ENCODE results near the gene NAV2. TPM values are rescaled to one million over a fixed set of nuclear protein-coding genes. Genes with fewer than 3 reads are reported as not detected.
"Not testable (repeated sequence)": the region's sequence is repeated elsewhere in the genome, so short reads cannot be mapped to it uniquely, and the experiment has no call there.

The NAV2 gene
- total RNA-seq, 1 donor from 2014 or later, result 6.8 TPM

DNA sequence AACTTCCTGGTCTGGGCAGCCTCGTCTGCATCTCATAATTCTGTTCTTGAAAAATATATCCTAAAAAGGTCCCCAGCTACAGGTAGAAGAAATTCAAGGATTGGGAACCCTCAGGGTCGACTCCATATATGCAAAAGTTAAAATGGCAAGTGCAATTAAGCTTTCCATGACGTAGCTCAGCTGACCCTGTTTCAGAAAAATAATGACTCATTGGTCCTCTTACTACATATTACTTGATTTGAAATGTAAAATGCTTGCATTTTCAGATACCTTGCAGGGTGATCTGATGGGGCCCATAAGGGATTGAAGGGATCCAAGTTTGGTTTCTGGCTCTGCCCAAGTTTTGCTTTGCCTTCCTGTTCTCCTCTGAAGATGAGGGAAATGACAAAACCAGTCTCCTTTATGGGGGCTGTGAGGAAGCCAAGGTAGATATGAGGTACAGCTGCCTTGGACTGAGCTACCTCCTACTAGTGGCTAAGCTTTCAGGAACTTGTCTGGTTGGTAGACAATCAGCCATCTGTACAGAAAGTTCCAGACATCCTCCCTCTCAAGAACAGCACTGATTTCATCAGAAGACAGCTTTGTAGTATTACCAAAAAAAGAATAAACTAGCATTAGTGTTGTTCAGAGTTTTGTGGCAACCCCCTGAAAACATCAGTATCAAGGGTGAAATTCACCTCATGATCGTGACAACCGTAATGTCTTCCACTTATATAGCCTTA, 270.3 kb downstream of the NAV2 start:
- no peak for DNase-seq

DNA sequence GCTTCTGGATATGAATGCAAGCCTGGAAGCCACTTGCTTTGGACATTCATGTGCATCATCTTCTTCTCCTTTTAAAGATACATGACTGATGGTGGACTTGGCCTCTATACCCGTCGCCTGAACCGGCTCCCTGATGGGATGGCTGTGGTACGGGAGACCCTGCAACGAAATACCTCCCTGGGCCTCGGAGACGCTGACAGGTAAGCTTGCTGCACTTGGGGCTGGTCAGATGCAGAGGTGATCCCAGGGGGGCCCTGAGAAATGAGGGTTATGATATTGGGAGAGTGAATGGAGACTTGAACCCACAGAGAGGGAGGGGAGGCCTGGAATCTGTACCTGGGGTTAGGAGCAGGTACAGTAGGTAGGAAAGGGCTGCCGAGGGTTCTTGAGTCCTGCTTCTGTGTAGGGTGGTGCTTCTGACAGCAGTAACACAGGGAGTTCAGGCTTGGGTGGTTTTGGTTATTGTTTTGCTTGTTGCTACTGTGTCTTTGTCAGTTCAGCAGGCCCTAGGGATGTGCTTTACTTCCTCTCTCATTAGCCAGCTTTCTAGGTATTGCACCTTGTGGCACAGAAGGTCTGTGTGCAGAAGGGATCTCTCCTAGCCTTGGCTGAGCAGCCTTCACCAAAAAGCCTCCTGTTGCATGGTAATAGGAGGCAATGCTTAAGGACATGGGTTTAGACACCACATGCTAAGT, 271.6 kb downstream of the NAV2 start:
- no peak for DNase-seq

DNA sequence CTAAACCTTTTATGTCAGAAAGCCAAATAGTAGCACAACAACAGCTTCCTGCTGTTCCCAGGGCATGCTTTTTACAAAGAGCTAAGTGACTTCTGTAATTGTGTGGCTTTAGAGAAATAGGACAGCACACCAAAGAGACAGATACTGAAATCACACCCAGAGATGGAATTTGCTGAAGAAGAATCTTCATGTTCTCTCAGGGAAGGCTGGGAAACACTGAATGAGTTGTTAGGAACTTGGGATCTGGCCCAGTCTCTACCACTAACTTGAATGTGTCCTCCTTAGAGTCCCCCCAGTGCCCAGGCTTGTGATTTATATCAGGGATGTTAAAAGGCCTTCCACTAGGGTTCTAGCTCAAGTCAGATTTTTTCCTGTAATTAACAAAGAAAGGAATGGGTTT, 272.5 kb downstream of the NAV2 start:
- DNase-seq, result no peak

DNA sequence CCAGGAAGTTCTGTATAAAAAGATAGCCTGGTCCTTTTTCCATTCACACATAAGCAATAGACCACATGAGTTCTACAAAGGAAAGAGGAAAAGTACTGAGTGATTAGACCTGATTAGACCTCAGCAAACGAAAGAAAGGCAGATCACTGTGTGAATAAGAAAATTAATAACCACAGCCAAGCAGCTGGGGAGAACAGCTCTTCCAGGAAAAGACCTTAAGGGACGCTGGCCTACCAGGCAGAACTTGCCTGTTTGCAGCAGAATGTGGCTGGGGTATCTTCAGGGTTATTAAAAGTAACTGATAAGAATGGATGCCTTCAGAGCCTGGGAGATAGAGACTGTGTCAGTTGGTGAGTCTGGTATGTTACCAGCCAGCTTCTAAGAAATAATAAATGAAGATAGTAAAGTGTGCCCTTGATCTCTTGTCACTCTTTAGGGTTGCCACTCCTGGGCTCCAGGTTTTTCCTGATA, 274.7 kb downstream of the NAV2 start:
- peak; percentile 39 for DNase-seq

DNA sequence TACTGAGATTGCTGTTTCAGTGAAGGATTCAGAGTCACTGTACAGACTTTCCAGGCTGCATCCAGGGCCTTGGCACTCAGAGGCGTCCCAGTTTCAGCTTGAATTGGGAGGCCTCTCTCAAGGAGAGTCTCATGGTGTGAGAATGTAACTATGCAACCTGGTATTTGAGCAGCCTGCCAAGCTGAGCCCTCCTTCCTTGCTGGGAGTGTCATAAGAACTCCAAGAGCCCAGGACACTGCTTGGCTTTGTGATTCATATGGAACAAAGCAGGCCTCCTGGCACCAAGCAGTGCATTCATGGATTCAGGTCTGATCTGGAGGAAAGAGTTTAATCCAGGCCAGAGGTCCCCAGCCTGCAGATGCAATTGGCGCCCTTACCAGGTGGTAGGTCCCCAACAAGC, 276.0 kb downstream of the NAV2 start:
- DNase-seq, result no peak

DNA sequence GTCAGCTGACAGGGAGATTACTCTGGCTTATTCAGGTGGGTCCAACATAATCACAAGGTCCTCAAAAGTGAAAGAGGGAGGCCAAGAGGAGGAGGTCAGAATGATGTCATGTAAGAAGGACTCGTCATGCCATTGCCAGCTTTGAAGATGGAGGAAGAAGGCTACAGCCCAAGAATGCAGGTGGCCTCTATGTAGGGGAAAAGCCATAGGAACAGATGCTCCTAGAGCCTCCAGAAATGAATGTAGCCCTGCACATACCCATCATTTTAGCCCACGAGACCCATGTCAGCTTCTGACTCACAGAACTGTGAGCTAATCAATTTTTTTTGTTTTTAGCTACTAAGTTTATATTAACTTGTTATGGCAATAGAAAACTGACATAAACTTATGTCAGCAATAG, 276.6 kb downstream of the NAV2 start:
- no peak for DNase-seq

DNA sequence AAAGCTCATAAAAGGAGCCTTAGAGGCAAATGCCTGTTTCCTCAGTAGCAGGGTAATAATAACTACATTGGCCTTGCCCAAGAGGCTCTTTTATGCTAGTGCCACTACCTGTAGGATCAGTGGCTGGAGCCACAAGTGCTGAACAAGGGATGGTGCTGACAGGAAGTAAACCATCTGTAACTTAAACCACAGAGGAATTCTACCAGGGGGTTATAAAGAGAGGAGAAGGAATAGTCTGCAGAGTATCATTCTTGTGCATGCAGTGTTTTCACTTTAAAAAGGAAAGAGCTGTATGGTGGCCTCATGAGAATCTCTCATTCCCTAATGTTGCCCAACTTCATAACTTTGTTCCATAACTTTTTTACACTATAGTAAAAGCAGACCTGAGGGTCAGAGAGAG, 279.5 kb downstream of the NAV2 start:
- no peak for DNase-seq

DNA sequence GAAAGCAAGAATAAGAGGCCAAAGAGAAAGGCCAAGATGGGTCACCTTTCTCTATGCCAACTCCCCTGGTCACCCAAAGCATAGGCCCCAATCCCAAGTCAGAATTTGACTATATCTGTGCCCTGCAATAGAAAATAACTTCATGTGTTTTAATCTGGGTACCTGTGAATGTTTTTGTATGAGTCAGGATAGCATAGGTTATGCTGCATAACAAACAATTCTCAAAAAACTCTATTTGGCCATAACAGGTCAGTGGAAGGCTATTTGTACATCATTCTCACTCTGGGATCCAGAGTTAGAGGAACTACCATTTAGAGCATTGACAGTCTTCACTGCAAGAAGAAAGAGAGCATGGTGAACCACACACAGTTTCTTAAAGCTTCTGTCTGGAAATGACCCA, 280.4 kb downstream of the NAV2 start:
- no peak for DNase-seq

DNA sequence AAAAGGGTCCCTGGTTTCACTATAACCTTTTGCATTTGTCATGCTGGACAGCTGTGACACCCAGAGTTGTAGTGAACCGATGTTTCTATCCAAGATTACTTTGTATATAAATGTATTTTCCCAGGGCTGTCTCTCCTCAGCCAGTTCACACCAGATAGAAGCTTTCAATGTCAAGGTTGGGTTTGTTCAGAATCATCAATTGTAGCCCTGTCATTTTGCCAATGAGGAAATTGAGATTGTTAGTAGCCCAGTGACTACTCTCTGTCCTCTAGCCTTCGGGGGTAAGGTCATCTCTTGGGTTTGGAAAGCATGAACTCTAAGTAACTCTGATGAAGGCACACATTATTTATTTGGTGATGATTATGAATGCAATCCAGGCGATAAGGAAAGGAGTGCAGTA, 282.0 kb downstream of the NAV2 start:
- no peak for DNase-seq

DNA sequence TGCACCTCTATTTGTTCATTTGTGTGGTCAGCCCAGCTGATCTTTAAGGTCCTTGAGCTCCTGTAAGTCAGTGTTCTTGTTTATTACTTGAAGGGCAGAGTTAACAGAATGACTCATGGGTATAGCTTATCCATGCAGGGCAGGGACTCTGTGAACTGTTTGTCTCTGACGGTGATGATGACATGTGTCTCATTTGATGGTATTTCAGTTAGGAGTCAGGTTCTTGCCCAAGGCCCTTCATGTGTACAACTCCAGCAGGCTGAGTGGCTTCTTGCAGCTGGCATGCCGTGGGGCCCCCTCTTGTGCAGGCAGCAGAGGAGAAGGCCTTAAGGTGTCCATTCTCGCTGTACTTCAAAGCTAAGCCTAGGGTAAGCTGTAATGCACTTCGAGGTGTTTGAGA, 282.5 kb downstream of the NAV2 start:
- peak; percentile 47 for DNase-seq

DNA sequence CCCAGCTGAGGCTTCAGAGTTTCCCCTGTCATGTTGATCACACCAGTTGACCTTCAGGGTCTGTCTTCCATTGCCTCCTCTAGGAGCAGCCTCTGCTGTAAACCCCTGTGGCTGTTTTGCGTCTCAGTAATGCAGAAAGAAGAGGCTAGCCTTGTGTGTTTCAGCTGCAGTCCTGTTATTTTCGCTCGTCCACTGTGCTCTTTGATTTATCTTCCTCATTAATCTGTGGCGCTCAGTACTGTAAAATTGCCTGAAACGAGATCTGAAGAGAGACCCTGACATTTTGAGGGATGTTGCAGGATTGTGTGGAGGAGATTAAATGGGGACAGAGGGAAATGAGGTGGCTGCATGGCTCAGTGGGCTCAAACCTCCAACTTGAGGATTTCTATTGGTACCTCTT, 283.9 kb downstream of the NAV2 start:
- DNase-seq, result no peak

DNA sequence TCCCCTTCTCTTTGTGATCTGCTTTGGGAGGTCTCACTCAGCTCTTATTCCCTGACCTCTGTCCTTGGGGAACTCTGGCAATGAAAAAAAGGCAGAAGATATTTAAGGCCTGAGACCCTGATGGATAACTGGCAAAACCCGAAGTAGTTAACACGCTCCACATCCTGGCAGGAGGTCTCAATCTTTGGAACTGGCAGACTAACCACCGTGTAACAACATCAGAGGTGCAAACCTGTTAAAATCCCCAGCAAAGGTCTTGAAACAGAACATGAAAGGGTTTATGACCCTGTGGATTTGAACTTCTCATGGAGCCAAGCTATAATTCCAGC, 287.3 kb downstream of the NAV2 start:
- DNase-seq, result no peak

DNA sequence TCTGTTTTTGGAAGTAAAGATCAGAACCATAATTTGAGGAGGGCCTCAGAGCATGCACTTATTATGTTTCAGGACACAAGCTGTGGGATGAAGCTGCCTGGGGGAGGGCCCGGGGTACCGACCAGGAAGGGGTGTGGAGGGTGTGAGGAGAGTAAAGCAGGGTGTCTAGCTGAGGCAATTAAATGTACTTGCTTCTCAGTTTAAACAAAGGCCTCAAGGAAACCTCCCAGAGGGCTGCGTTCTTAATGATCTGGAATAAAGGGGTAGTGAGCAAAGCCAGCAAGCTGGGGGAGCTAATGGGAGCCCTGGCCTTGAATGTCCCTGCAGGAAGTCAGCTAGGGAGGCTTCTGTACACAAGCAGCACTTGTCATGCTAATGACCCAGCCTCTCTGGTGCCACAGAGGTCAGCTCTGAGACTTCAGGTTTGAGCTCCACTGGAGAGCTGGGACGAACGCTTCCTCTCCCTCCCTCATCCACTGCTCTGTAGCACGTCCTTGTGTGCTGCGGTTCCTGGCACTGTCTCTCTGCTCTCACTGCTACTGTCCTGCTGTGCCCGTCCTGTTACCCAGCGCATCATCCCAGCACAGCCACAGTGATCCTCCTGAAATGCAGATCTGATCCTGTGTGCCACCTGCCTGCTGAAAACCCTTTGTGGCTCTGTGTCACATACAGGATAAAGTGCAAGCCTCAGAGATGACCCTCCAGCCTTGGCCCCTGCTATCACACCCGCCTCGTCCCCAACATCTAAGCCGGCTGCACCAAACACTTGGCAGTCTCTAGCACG, 287.9 kb downstream of the NAV2 start:
- DNase-seq, result no peak

DNA sequence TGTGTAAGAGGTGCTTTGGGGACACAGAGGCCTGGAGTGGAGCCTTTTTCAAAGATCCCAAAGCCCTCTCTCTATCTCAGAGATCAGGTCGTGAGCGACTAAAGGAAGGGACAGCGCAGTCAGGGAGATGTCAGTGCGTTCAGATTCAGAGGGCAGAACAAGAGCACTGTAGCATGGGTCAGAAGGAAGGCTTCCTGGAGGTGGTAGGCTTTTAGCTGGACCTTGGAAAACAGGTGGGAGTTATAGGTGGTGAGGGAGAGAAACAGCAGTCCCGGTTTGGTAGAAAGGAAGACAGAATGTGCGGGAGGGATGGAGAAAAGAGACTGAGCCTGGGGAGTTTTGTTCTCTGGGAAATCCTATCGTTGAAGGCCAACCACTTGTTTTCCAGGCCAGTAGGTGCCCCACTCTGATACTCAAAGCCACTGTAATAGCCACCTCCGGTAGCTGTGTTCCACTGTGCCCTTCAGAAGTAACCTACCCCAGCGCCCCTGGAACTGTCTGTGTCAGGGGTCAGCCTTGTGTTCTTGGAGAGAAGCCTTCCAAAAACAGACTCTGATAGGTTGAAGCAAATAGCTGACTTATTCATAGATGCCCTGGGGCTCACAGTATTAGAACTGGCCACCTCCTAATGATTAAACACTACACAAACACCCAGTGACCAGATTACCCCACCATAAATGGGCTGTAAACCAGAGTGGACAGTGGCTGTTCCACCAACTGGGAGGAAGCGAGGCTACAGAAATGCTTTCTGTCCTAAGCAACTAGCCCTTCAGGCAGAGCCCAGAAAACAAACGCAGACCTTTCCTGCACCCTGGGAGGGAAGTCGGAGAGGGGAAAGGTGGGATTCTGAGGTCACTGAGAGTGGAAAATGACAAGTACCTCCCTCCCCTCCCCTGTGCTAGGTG, 289.9 kb downstream of the NAV2 start:
- no peak for DNase-seq

DNA sequence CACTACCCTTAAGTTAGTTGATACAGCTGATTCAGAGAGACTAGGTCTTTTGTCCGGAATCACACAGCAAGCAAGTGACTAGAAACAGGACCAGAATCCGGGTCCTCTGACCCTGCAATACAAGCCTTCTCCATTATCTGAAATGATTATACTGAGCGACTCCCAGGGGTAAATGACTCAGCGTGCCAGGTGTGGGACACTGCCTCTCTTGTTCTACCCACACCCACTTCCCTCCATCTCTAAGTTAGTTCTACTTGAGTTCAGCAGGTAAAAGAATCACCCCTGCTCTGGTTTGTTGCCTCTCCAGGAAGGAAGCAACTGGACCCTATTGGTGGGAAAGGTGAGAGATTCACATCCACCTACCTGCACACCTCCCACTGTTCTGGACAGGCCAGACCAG, 290.7 kb downstream of the NAV2 start:
- no peak for DNase-seq

DNA sequence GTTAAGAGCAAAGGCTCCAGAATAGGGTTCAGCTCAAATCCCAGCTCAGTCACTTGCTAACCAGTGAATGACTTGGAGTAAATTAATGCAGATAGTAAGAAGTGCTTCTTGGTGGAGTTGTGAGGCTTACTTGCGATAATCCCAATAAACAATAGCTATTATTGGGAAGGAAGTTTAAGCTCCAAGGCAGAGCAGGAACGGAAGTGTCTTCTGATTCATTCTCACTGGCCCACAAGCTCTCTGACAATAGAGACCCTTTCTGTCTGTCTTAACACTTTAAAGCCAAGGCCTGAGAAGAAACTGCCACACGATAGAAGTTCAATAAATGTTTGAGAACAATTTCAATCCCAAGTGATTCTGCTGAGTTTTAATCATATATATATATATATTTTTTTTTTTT, 292.2 kb downstream of the NAV2 start:
- DNase-seq, result peak; percentile 77

DNA sequence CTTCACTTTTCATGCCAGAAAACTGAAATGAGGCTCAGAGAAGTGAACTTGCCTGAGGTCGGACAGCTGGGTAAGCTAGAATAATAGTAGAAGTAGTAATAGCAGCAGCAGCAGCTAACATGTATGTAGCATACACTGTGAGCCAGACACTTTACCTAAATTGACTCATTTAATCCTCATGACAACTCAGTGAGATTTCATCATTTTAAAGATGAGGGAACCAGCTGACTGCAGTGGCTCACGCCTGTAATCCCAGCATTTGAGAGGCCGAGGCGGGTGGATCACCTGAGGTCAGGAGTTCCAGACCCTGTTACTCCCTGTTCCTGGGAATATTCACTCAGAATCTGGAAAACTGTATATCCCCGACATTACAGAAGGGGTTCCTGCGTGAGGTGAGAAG, 293.1 kb downstream of the NAV2 start:
- DNase-seq, result no peak

DNA sequence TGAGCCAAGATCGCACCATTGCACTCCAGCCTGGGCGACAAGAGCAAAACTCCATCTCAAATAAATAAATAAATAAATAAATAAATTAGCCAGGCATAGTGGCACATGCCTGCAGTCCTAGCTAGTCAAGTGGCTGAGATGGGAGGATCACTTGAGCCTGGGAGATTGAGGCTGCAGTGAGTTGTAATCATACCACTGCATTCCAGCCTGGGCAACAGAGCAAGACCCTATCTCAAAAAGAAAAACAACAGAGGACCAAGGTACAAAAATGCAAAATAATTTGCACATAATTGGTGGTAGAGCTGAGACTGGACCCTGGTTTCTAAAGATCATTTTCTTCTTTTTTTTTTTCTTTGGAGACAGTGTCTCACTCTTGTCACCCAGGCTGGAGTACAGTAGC, 294.0 kb downstream of the NAV2 start:
- DNase-seq, result not testable (repeated sequence)

DNA sequence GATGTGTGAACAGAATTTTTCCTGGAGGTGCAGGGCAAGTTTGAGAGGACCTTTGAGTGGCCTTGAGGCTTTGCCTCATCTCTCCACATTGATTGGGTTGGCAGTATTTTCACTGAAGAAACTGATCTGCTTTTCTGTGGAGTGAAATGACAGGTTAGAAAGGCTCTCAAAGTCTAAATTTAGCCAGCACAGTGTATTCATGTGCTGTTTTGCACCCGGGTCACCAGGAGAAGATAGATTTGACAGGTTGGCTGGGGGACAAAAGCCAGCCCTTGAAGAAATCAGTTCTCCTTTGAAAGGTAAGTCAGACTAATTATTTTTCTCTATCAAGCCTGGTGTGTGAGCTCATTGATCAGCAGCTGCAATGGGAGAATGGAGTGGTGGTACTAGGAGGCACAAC, 294.7 kb downstream of the NAV2 start:
- DNase-seq, result no peak

DNA sequence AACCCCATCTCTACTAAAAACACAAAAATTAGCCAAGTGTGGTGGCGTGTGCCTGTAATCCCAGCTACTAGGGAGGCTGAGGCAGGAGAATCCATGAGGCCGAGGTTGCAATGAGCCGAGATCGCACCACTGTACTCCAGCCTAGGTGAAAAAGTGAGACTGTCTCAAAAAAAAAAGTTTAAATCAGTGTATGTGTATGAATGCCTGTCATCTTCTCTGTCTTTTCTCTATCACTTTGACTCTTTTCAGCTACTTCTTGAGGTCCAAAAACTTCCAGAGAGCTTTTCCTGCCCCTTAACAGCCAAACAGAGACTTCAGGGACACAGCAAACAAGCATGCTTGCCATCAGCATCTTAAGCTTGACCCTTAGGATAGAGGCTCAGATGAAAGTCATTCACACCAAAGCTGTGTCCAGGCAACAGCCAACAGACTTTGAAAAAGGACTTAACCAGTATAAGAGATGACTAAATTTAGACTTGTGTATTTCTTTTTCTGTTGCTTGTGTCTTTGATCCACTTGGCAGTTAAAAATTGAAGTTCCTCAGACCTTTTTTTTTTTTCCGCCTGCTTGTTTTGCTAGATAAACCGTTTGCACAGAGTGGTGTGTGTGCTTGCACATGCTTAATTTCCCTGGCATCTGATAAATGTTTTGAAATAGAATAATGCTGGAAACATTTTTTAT, 295.7 kb downstream of the NAV2 start:
- no peak for DNase-seq

DNA sequence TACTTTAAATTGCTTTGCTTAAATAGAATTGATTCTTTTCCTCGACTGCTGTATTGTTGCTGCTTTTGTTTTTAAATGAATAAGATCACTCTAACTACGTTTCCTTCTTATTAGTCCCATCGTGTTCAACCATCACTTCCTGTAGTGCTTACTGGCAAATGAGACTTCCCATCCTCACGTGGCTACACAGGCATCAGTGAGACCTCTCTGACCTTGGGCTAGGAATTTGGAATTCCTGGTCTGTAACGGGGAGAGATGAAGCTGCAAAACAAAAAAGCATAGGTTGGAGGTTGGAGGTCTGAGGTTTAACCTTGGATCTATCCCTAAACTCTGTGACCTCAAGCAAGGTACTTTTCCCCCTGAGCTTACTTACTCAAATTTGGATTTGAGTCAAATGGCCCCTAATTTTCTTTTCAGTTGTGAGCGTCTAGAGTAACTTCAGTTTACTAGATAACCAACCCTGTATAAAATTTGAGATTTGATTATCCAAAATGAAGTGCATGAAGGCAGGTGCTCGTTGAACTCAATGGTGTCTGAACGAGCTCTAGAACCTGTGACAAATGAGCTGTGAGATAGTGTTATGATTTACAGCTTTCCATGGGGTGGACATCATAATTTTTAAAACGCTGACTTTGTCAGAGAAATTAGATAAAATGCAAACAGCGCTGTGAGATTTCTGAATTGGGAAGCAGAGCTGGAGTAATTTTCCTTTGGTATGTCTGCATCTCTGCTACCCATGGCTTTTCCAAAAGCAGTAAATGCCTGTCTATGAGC, 296.4 kb downstream of the NAV2 start:
- peak; percentile 65 for DNase-seq
